RWPE2 (cell line): ENCODE measurements around the gene ADAMTS8.

ENCODE experiments used
- ATAC-seq: fragments of 200-7000 bp; cut with Tn5 transposase; 3 replicates; pipeline ENCODE4 v1.9.1; 2021; ENCODE audit warnings: low read depth
- DNase-seq: peaks from one replicate; pipeline ENCODE4 v3.0.0-alpha.2; 2020; ENCODE audit warnings: low spot score
- H3K27ac ChIP-seq: fragments of 450-650 bp; 2 replicates; pipeline ENCODE4 v1.5.1; 2017; ENCODE audit warnings: mild to moderate bottlenecking; ENCODE audit not compliant: poor library complexity, severe bottlenecking
- H3K27me3 ChIP-seq: fragments of 250-450 bp; sonication (Bioruptor Pico); 2 replicates; pipeline ENCODE4 v1.5.1; 2021; ENCODE audit warnings: mild to moderate bottlenecking, moderate library complexity; ENCODE audit not compliant: insufficient read depth, poor library complexity, severe bottlenecking
- H3K36me3 ChIP-seq: fragments of 250-450 bp; sonication (Bioruptor Pico); 2 replicates; pipeline ENCODE4 v1.5.1; 2020; ENCODE audit warnings: low read depth, mild to moderate bottlenecking, moderate library complexity
- H3K4me1 ChIP-seq: fragments of 250-450 bp; sonication (Bioruptor Pico); 2 replicates; pipeline ENCODE4 v1.5.1; 2021; ENCODE audit warnings: mild to moderate bottlenecking, moderate library complexity; ENCODE audit not compliant: insufficient read depth, poor library complexity, severe bottlenecking
- H3K4me3 ChIP-seq: fragments of 250-450 bp; sonication (Bioruptor Pico); 2 replicates; pipeline ENCODE4 v1.5.1; 2021; ENCODE audit warnings: mild to moderate bottlenecking, moderate library complexity; ENCODE audit not compliant: severe bottlenecking
- H3K9me3 ChIP-seq: fragments of 250-450 bp; sonication (Bioruptor Pico); 2 replicates; pipeline ENCODE4 v1.5.1; 2021; ENCODE audit warnings: mild to moderate bottlenecking, moderate library complexity; ENCODE audit not compliant: severe bottlenecking
- TF ChIP-seq, protein P1 (sequence below): fragments of 450-650 bp; IDR thresholded peaks from one replicate; pipeline ENCODE4 v1.5.1; 2017; ENCODE audit warnings: mild to moderate bottlenecking, moderate library complexity; ENCODE audit not compliant: poor library complexity, severe bottlenecking

The ADAMTS8 gene

DNA sequence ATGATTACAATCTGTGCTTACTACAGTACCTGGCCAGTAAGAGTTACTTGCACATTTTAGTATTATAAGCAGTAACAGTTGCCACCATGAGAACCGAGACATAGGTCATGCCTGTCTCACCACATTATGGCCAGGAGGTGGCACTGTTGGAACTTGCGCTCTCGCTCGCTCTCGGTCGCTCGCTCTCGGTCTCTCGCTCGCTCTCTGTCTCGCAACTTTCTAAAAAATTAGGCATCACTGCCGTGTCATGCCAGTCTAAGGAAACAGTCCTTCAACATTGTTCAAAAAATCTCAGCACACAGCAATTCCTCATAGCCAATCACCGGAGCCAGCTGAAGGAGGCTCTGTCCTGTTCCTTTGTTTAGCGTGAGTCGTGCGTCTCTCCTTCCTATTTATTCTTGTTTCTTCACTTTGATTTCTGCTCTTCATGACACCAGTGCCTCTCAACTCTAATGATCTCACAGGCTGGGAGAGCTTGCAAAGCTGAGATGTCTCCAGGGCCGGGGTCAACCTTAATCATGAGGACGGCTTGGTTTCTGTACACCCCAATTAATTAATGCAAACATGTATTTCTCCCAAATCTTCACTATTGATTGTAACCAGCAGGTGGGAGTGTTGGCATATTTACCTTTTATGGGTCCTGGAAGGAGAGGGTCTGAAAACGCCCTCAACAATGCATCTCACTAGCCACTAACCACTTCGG, 6.3 kb upstream of the ADAMTS8 start:
- no peak for DNase-seq
- no peaks in the 10 kb centered on the region for H3K9me3 ChIP-seq
- no peaks in the 10 kb centered on the region for H3K36me3 ChIP-seq
- TF ChIP-seq, protein P1, sequence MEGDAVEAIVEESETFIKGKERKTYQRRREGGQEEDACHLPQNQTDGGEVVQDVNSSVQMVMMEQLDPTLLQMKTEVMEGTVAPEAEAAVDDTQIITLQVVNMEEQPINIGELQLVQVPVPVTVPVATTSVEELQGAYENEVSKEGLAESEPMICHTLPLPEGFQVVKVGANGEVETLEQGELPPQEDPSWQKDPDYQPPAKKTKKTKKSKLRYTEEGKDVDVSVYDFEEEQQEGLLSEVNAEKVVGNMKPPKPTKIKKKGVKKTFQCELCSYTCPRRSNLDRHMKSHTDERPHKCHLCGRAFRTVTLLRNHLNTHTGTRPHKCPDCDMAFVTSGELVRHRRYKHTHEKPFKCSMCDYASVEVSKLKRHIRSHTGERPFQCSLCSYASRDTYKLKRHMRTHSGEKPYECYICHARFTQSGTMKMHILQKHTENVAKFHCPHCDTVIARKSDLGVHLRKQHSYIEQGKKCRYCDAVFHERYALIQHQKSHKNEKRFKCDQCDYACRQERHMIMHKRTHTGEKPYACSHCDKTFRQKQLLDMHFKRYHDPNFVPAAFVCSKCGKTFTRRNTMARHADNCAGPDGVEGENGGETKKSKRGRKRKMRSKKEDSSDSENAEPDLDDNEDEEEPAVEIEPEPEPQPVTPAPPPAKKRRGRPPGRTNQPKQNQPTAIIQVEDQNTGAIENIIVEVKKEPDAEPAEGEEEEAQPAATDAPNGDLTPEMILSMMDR, result peak; percentile 93
- peak; percentile 78 for ATAC-seq
- peaks cover 4% of the 10 kb centered on the region for H3K4me1 ChIP-seq
- peaks cover 12% of the 10 kb centered on the region for H3K27me3 ChIP-seq
- peak overlapping the region; percentile 51 for H3K4me3 ChIP-seq
- H3K27ac ChIP-seq, result peak overlapping the region; percentile 32

DNA sequence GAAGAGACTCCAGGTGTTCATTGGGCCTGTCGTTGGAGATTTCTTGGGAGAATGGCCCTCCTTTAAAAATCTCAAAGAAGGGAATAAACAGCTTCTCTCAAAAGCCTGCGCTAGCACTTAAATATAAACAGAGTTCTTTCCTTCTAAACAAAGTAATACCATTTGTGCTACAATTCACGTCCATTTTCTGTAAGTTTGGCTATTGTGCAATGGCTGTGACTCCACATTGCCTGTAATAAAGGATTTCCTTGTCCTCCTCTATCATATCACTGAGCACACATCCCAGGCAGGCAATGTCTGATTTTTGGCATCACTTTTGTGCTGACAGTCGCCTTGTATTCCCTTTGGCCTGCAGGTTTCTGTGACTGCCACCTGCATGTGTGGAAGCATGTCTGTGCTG, 4.9 kb upstream of the ADAMTS8 start:
- Histone ChIP-seq H3K36me3 (no peaks in the 10 kb centered on the region), H3K4me3 (no peak overlapping the region), H3K27me3 (peaks cover 25% of the 10 kb centered on the region), H3K9me3 (no peaks in the 10 kb centered on the region), H3K4me1 (peaks cover 4% of the 10 kb centered on the region), H3K27ac (no peak overlapping the region)
- DNase-seq, result no peak
- ATAC-seq, result no peak
- TF ChIP-seq, protein P1, result no peak

DNA sequence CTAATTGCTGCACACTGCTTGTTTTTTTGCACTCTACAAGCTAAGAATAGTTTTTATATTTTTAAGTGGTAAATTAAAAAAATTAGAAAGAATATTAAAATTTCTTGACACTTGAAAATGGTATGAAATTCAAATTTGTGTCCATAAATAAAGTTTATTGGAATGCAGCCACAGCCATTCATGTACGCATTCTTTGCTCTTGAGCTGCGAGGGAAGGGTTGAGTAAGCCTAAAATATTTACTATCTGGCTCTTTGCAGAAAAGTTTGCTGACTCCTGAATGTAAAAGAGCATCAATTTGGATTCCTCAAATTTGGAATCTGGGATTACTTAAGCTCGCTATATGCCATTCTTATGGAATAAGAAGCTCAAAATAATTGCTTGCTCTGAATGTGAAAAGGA, 3.4 kb upstream of the ADAMTS8 start:
- TF ChIP-seq, protein P1, result peak; percentile 14
- Histone ChIP-seq H3K4me1 (peaks cover 4% of the 10 kb centered on the region), H3K9me3 (no peaks in the 10 kb centered on the region), H3K27ac (no peak overlapping the region), H3K4me3 (no peak overlapping the region), H3K36me3 (no peaks in the 10 kb centered on the region), H3K27me3 (peaks cover 37% of the 10 kb centered on the region)
- no peak for ATAC-seq
- no peak for DNase-seq

DNA sequence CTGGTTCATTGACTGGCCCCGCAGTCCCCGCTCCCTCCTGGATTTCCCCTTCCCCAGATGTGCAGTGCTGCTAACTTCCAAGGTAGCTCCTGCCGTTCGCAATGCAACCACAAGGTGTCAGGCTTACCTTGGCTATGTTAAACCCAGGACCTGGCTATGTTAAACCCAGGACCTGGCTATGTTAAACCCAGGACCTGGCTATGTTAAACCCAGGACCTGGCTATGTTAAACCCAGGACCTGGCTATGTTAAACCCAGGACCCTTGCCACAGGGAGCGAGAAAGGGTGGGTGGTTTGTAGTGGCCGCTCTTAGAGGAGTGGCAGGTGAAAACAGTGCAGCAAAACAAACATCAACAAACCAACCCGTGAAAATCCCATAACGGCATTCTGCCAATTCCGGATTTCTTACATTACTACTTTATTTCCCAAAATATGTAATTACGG, 2.9 kb upstream of the ADAMTS8 start:
- Histone ChIP-seq H3K27me3 (peaks cover 41% of the 10 kb centered on the region), H3K4me1 (peaks cover 4% of the 10 kb centered on the region), H3K36me3 (no peaks in the 10 kb centered on the region), H3K4me3 (no peak overlapping the region), H3K27ac (no peak overlapping the region), H3K9me3 (no peaks in the 10 kb centered on the region)
- DNase-seq (no peak), ATAC-seq (peak; percentile 62)
- TF ChIP-seq, protein P1, result peak; percentile 76

DNA sequence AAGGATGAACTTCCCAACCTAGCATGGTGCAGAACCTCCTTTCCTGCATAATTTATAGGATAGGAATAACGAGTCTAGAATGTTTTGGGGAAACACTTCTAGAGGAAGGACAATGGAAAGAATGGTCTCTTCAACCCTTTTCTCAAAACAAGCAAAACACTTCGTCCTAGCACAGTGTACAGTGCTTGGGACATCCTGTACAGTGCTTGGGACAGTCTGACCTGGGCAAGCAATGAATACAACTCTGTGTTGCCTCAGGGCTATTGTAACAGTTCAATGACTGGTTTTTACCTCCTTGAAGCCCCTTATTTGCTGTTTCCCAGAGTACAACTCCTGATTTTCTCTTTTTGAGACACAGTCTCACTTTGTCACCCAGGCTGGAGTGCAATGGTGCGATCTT, 1.6 kb upstream of the ADAMTS8 start:
- Histone ChIP-seq H3K27ac (no peak overlapping the region), H3K36me3 (no peaks in the 10 kb centered on the region), H3K27me3 (peaks cover 55% of the 10 kb centered on the region), H3K4me1 (no peaks in the 10 kb centered on the region), H3K9me3 (no peaks in the 10 kb centered on the region), H3K4me3 (no peak overlapping the region)
- ATAC-seq (no peak), DNase-seq (no peak)
- TF ChIP-seq, protein P1, result no peak
